Renal pelvis (tissue), 12 donors: ENCODE measurements around the gene PRKAB1. TPM values are rescaled to one million over a fixed set of nuclear protein-coding genes. Genes with fewer than 3 reads are reported as not detected.
"Not testable (repeated sequence)": the region's sequence is repeated elsewhere in the genome, so short reads cannot be mapped to it uniquely, and the experiment has no call there.

ENCODE experiments used
- DNase-seq: peaks from one replicate; pipeline ENCODE4 v3.0.0-alpha.2; 2013
- long read RNA-seq, 16 experiments: transcript quantifications; one replicate each; lab custom pipeline, GENCODE V29; 2026
- polyA plus RNA-seq, 3 donors: library from polyadenylated mRNA; unstranded; fragments of 120-200 nt; gene quantifications; one replicate each; pipeline ENCODE4 v1.2.1, GENCODE V29; 2013; ENCODE audit not compliant: insufficient read length in 3 of 3

Gene PRKAB1
- 10 to 100 TPM; 63.8 to 93.6 (median 90.6) TPM for polyA plus RNA-seq
- long read RNA-seq, donor 1, full-length matches to known transcripts, result 70 of 70 reads
- long read RNA-seq, donor 1, partial matches to known transcripts, result 0 of 70 reads
- long read RNA-seq, donor 1, other reads (novel, unspliced or antisense), result 0 of 70 reads
- long read RNA-seq, donor 2, full-length matches to known transcripts, result 78 of 78 reads
- long read RNA-seq, donor 2, partial matches to known transcripts, result 0 of 78 reads
- long read RNA-seq, donor 2, other reads (novel, unspliced or antisense), result 0 of 78 reads
- long read RNA-seq, donor 3, full-length matches to known transcripts, result 55 of 55 reads
- long read RNA-seq, donor 3, partial matches to known transcripts, result 0 of 55 reads
- long read RNA-seq, donor 3, other reads (novel, unspliced or antisense), result 0 of 55 reads
- long read RNA-seq, donor 4, full-length matches to known transcripts, result 67 of 67 reads
- long read RNA-seq, donor 4, partial matches to known transcripts, result 0 of 67 reads
- long read RNA-seq, donor 4, other reads (novel, unspliced or antisense), result 0 of 67 reads
- long read RNA-seq, donor 5, full-length matches to known transcripts, result 36 of 36 reads
- long read RNA-seq, donor 5, partial matches to known transcripts, result 0 of 36 reads
- long read RNA-seq, donor 5, other reads (novel, unspliced or antisense), result 0 of 36 reads
- long read RNA-seq, donor 6, full-length matches to known transcripts, result 65 of 65 reads
- long read RNA-seq, donor 6, partial matches to known transcripts, result 0 of 65 reads
- long read RNA-seq, donor 6, other reads (novel, unspliced or antisense), result 0 of 65 reads
- long read RNA-seq, donor 7, full-length matches to known transcripts, result 65 of 71 reads
- long read RNA-seq, donor 7, partial matches to known transcripts, result 0 of 71 reads
- long read RNA-seq, donor 7, other reads (novel, unspliced or antisense), result 6 of 71 reads
- long read RNA-seq, donor 8, transcript PRKAB1-201 (7 exons, 2,610 nt), result major isoform, 6 of 12 reads
- long read RNA-seq, donor 8, transcript PRKAB1-202 (1 exons, 1,510 nt), result major isoform, 6 of 12 reads
- long read RNA-seq, donor 8, partial matches to known transcripts, result 0 of 12 reads
- long read RNA-seq, donor 8, other reads (novel, unspliced or antisense), result 0 of 12 reads
- long read RNA-seq, donor 9, full-length matches to known transcripts, result 87 of 87 reads
- long read RNA-seq, donor 9, partial matches to known transcripts, result 0 of 87 reads
- long read RNA-seq, donor 9, other reads (novel, unspliced or antisense), result 0 of 87 reads
- long read RNA-seq, donor 10, full-length matches to known transcripts, result 53 of 61 reads
- long read RNA-seq, donor 10, partial matches to known transcripts, result 8 of 61 reads
- long read RNA-seq, donor 10, other reads (novel, unspliced or antisense), result 0 of 61 reads
- long read RNA-seq, donor 11, full-length matches to known transcripts, result 47 of 53 reads
- long read RNA-seq, donor 11, partial matches to known transcripts, result 6 of 53 reads
- long read RNA-seq, donor 11, other reads (novel, unspliced or antisense), result 0 of 53 reads
- long read RNA-seq, donor 12, full-length matches to known transcripts, result 84 of 84 reads
- long read RNA-seq, donor 12, partial matches to known transcripts, result 0 of 84 reads
- long read RNA-seq, donor 12, other reads (novel, unspliced or antisense), result 0 of 84 reads
- long read RNA-seq, donor 13, full-length matches to known transcripts, result 51 of 51 reads
- long read RNA-seq, donor 13, partial matches to known transcripts, result 0 of 51 reads
- long read RNA-seq, donor 13, other reads (novel, unspliced or antisense), result 0 of 51 reads
- long read RNA-seq, donor 14, result 0 reads
- long read RNA-seq, donor 15, full-length matches to known transcripts, result 80 of 80 reads
- long read RNA-seq, donor 15, partial matches to known transcripts, result 0 of 80 reads
- long read RNA-seq, donor 15, other reads (novel, unspliced or antisense), result 0 of 80 reads
- long read RNA-seq, donor 16, full-length matches to known transcripts, result 93 of 99 reads
- long read RNA-seq, donor 16, partial matches to known transcripts, result 6 of 99 reads
- long read RNA-seq, donor 16, other reads (novel, unspliced or antisense), result 0 of 99 reads

- peak; percentile 95 for DNase-seq
Observed at GRCh38 chr12:119667577-119668323, at the start of gene PRKAB1. Gene PRKAB1, plus strand, starts transcription at chr12:119668133. Its CDS starts 112 bp downstream, at chr12:119668245.

DNA sequence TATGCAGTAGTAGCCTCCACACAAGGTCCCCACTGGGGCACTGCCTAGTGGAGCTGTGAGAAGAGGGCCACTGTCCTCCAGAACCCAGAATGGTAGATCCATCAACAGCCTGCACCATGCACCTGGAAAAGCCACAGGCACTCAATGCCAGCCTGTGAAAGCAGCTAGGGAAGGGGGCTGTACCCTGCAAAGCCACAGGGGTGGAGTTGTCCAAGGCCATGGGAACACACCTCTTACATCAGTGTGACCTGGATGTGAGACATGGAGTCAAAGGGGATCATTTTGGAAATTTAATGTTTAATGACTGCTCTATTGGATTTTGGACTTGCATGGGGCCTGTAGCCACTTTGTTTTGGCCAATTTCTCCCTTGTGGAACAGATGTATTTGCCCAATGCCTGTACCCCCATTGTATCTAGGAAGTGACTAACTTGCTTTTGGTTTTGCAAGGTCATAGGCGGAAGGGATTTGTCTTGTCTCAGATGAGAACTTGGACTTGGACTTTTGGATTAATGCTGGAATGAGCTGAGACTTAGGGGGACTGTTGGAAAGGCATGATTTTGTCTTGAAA lies 49.5 kb upstream of the PRKAB1 start:
- not testable (repeated sequence) for DNase-seq

DNA sequence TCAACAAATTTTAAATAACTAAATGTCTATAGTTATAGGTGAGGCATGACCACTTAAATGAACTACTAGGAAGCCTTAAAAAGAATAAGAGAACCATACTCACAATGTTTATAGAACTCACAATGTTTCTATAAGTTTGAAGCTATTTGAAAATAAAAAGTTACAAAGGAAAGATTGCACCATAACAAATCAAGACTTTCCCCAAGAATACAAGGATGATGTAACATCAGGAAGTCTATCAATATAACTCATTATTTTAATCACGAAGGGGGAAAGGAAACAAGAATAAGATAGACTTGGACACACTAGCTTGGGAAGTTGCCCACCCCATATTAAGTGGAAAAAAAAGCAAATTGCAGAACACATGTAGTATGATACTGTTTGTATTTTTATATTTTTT lies 47.4 kb upstream of the PRKAB1 start:
- no peak for DNase-seq

DNA sequence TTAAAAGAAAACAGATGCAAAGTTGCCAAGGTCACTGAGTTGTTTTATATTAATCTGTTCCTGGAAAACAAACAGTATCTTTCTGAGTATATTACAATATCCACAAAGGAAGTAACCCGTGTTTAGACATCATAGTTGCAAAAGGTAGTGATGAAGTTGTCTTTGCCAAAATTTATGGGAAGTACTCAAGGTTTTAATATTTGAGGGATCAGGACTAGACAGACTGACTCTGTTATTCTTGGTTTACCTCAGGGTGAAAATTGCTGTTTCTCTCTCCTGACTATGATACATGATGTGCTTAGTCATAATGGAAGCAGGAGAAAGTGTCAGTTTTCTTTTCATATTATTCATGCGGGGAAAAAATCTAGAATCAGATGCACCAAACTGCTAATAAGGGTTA lies 46.1 kb upstream of the PRKAB1 start:
- DNase-seq, result no peak

- no peak for DNase-seq
Observed at GRCh38 chr12:119624966-119625365, 43.0 kb upstream of the PRKAB1 start.

DNA sequence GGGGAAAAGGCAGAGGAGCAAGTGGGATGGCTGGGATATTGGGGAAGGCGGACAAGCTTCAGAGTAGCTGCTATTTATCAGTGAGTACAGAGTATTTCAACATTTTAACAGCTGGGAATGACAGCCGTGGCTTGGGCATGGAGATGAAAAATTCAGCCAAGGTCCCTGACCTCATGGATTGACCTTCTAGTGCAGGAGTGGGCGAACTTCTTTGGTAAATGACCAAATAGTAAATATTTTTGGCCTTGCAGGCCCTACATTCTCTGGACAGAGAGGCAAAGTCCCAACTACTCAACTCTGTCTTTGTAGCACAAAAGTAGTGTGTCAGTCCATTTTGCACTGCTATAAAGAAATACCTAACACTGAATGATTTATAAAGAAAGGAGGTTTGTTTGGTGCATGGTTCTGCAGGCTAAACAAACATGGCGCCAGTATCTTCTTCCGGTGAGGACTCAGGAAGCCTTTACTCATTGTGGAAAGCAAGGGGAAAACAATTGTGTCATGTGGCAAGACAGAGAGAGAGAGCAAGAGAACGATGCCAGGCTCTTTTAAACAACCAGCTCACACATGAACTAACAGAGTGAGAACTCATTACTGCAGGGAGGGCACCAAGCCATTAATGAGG lies 40.8 kb upstream of the PRKAB1 start:
- no peak for DNase-seq

- DNase-seq, result no peak
Observed at GRCh38 chr12:119627686-119628085, 40.2 kb upstream of the PRKAB1 start.

DNA sequence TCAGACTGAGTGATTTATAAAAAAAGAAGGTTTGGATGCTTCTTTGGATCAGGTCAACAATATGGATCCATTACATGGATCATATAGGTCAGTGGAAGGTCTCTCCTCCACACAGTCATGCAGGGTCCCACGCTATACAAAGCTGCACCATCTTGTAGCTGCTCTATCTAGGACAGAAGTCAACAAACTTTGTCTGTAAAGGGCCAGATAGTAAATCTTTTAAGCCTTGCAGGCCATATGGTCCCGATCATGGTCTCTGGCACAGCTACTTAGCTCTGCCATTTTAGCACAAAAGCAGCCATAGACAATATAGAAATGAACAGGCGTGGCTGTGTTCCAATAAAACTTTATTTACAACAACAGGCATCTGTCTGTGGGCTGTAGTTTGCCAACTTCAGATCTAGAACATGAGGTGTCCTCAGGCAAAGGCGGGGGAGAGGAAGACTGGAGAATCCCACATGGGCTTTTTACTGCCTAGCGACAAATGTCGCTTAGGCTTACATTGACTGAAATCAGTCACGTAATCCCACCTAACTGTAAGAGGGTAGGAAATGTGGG lies 37.6 kb upstream of the PRKAB1 start:
- no peak for DNase-seq

- no peak for DNase-seq
Observed at GRCh38 chr12:119630962-119631550, 36.9 kb upstream of the PRKAB1 start.

DNA sequence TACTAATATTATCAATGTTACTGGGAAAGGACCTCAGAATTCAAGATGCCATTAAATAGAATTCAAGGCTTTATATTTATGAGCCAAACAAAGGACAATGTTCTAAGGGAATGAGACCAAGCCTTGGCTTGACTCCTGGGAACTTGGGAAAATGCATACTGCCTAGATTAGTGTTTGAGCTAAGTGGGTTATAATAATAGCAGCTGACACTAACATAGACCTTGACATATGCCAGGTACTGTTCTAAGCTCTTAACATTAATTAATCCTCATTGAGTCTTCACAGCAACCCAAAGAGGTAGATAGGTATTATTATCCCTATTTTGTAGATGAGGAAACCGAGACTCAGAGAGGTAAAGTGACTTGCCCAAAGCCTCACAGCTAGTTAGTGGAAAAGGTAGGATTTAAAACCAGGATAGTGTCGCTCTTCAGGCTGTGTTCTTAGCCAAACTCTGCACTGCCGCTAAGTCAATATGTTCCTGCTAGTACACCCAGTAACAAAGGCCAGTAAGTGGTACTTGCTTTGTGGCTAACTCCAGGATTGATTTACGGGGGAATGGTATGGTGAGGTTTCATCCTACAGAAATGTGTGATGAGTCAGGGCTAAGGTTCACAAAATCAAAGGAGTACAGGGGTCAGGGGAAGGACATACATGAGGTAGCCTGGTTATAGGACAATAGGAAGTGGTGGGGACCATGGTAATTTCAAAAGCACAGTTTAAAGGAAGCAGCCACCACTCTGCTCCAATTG lies 35.8 kb upstream of the PRKAB1 start:
- DNase-seq, result no peak

DNA sequence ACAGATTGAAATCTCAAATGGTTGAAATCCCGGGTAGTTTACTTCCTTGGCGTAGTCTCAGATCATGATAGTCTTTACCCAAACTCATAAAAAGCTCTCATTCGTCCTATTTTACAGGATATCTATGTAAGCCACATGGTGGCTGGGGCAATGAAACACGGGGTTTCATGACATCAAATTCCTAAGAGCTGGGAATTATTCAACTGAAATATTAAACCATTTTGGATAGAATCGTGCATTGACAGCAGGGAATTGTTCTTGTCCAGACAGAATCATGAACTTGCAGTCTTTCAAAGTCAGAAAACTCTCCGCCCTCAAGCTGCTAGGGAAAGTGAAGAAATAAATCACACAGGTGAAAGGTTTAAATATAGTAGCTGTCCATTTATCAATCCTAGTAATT lies 33.2 kb upstream of the PRKAB1 start:
- DNase-seq, result peak; percentile 73

DNA sequence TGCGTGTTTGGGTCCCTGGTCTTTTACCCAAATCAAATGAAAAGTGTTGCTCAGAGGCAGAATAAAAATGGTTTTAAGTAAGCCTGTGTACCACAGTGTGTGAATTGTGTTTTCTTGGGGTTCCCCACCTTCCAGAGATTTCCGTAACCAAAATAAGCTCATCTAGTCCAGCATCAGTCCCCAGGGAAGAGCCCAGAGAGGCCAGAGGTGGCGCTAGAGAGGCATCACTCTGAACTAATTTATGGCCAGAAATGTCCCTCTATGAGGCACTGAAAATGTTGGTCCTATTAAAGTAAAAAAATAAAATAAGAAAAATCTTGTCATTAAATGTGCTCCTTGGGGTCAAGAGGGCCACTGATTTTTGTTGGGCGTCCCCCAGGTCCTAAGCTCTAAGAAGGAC lies 24.9 kb upstream of the PRKAB1 start:
- DNase-seq, result no peak

GRCh38 chr12:119644930-119645329 lies 23.0 kb upstream of the PRKAB1 start:
- DNase-seq, result no peak

DNA sequence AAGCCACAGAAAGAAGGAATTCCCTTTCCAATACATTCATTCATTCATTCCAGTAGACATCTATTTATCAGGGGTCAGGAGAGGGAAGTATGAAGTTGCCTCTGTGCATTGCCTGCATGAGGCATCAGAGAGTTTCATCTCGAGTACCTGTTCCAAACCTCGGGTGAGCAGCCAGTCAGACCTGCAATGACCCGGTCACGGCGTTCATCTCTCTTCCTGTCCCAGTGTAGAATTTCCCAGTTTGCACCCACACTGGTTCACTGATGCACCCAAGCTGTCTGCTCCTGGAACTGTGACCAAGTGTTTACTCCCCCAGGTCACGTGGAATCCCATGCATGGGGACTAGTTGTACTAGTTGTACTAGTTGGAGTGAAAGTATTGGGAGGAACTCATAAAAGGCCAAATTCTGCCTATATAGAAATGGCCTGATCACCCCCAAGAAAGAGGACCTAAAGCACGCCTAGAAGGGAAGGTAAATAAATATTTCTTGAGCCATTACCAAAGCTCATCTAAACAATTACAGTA lies 22.3 kb upstream of the PRKAB1 start:
- no peak for DNase-seq

GRCh38 chr12:119649202-119649808 lies 18.6 kb upstream of the PRKAB1 start:
- no peak for DNase-seq

DNA sequence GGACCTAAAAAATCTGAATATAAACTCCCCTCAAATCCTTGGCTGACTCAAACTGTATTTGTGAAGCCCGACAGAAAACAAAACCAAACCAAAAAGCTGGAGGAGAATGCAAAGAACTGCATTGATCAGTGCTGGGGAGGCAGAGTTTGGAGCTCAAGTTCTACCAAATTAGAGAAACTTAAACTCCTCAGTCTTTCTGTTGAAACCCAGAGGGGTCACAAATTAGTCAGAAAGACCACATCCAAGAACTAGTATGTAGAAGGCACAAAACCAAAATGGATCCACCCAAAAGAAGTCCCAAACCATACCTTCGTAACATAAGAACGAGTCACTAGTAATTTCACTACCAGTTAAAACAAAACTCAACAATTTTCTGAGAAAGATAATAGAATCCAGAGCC lies 15.3 kb upstream of the PRKAB1 start:
- DNase-seq, result no peak
